NCI-H2029 treated with DMSO at 0.1 percent for 48 hours (cell line): ENCODE results near the gene TTC1.

ENCODE experiments used
- DNase-seq: peaks from one replicate; lab custom pipeline; 2025; lab: John Stamatoyannopoulos, UW

Gene TTC1

GRCh38 chr5:160087199-160087598 is 78.3 kb downstream of the TTC1 start:
- DNase-seq: no peak

GRCh38 chr5:160088805-160089204 is 79.9 kb downstream of the TTC1 start:
- no peak for DNase-seq

GRCh38 chr5:160089531-160089930 is 80.6 kb downstream of the TTC1 start:
- no peak for DNase-seq

- DNase-seq: no peak
Measured at GRCh38 chr5:160090059-160090458, 81.1 kb downstream of the TTC1 start.

- DNase-seq: no peak
Measured at GRCh38 chr5:160092514-160092913, 83.6 kb downstream of the TTC1 start.

GRCh38 chr5:160092960-160093707 is 84.2 kb downstream of the TTC1 start:
- DNase-seq: no peak

- DNase-seq: no peak
Measured at GRCh38 chr5:160096178-160096577, 87.2 kb downstream of the TTC1 start.

GRCh38 chr5:160097991-160098390 is 89.1 kb downstream of the TTC1 start:
- DNase-seq: no peak

- no peak for DNase-seq
Measured at GRCh38 chr5:160105686-160106360, 96.9 kb downstream of the TTC1 start.

- DNase-seq: no peak
Measured at GRCh38 chr5:160108124-160108523, 99.2 kb downstream of the TTC1 start.
